ENCODE data around the gene PRPF40A.

PRPF40A gene

GRCh38 chr2:152617456-152618192 lies 99.6 kb downstream of the PRPF40A start:
- peak; percentile 70 for DNase-seq

DNA sequence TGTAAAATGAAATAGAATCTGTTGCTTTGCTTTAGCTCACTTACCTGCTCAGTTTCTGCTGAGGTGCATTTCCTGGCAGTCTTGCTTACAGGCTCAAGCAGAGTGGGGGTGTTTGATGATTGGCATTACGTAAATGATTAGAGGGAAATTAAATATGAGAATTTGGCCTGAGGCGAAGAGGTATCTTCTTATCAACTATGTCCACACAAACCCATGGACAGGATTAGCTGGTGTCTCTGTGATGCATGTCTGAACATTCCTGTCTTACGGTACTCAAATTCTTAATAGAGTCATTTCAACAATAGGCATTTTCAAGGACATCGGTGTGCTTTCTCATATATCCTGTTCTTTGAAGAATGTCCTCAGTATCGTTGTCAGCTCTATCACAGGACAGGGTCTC lies 102.1 kb downstream of the PRPF40A start:
- no peak for DNase-seq

DNA sequence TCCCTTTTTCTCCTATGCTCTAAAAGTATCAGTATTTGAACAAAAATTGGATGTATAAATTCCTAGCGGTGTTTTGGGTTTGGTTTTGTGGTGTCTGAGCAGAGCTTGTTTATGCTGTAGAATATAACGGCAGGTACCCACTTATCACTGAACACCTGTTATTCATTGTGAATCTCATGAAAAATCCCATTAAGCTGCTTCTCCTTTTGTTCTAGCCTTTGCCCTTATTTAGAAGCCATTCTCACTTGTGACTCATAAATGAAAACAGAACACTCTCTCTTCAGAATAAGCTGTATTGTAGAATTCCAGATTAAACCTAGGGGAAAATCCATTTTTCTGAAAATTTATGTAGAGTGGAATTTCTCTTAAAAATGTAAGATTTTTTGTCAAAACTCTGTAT lies 104.0 kb downstream of the PRPF40A start:
- DNase-seq = peak; percentile 34

DNA sequence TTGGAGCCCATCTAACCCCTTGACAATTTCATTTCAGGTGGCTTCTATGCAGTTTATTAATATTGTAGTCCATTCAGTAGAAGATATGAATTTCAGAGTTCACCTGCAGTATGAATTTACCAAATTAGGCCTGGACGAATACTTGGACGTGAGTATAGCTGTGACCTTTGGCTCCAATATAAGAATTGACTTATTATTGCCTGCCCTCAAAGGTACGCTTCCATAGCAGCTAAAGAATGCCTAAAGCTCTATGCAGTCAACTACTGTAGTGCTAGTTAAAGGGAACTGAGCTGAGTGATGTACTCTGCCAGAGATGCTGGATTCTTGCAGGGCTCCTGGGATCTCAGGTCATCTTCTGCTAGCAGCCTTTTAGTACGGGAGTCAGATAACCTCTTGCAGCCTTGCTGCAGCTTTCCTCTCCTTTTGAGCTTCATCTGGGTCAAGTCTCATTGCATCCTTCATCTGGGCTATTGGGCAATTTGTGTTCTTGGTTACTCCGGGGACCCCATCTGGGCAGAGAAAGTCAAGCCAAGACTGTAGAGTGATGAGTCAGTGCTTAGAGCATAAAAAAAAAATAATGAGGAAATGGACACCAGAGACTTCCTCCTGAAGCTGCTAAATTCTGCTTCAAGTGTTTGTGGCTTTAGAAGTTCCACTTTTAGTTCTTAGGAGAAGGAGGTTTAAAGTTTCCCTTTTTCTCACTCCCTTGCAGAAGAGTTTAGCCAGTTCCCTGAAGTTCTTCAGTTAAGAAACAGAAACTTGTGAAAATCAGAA lies 105.6 kb downstream of the PRPF40A start:
- DNase-seq = peak; percentile 81

DNA sequence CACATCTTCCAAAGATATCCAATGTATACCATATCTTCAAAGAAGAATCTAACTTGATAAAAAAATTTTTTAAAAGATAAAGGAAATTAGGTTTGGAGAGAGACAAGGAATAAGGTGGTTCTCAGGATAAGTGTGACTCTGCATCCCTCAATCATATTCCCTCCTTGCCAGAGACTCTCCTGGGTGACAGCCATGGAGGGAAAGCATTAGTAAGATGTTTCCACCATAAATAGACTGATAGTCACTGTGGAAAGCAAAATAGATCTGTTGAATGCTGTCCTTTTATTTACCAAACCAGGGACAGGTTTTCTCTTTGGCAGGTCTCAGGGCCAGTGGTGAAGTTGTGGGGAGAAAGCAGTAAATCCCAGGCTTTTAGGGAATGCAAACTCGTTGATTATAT lies 107.6 kb downstream of the PRPF40A start:
- DNase-seq = no peak

- DNase-seq = no peak
These were observed 108.1 kb downstream of the PRPF40A start for GRCh38 chr2:152609154-152609553.

DNA sequence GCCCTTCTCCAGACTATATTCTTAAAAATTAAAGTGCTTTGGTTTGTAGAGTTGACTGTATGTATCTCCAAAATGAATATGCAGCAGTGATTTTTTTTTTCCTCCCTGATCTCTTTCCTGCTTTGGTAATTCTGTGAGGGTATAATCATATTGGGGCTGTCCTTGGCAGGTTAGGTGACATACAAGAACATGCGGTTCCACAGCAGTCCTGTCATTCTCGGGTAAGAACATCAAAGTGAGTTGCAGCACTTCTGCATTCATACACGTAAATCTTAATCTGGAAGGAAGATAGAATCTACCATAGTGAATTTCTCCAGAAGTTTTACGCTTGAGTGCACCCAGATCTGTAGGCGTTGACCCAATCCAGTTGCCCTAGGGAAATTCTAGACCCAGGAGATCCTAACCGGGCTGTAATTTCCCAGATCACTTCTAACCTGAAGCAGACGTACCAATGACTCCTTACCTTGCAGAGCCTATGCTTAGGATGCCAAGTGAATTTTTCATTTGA lies 109.4 kb downstream of the PRPF40A start:
- DNase-seq = no peak

DNA sequence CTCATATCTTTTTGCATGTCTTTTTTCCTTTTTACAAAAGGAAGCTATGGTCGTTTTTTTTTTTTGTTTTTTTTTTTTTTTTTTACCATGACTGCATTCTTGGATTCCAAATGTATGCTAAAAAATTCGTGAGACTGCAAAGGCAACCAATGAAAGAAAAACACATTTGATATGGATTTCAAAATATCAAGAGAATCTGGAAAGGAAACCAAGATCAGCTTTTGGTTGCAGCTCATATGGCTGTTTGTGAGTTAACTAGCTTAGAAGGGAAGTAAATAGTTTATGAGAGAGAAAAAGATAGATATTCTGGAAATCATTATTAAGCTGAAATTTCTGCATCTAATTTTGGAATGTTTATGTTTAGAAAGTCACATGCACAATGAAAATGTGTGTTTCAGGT lies 110.3 kb downstream of the PRPF40A start:
- no peak for DNase-seq

DNA sequence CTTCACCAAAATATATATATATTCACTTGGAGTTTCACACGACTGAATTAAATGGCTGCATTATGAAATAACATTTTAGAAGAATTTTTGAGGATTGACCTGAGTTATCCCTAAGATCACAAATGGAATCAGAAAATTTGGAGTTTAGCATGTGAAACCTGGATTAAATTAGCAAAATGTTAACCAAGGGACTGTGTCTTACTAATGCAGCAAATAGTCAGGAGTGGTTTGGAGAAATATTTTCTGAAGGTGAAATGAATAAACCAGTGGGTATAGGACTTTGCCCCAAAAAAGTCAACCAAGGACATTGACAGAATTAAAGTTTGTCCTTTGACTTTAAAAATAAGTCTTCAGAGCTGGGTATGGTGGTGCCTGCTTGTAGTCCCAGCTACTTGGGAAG lies 111.2 kb downstream of the PRPF40A start:
- DNase-seq = peak; percentile 51

GRCh38 chr2:152603166-152603565 lies 114.1 kb downstream of the PRPF40A start:
- DNase-seq = no peak

DNA sequence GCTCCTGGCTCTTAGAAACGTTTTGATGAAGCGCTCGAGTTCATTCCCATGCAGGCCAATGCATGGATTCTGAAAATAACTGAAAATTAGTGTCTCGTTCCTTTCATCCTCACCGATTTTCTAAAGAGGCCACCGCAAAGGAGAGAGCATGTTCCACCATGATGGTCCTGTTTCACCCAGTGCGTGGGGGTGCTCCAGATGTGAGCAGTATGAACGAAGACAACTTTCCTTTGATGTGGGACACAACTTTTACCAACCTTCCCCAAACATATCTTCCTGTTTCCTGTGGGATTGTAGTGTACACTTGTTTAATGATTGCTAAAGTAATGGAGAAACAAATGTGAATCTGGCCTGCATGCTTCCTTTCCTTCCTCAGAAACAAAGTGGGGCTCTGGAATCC lies 114.5 kb downstream of the PRPF40A start:
- no peak for DNase-seq
